NB4 (cell line): ENCODE data around the gene CKB.
"Not testable (repeated sequence)": the region's sequence is repeated elsewhere in the genome, so short reads cannot be mapped to it uniquely, and the experiment has no call there.

Source experiments
- DNase-seq: peaks from one replicate; pipeline ENCODE4 v3.0.0; 2010; ENCODE audit warnings: low read depth
- H3K4me3 ChIP-seq: one replicate; pipeline ENCODE4 v1.5.1; 2011; ENCODE audit warnings: mild to moderate bottlenecking, low read depth, low read length, moderate library complexity
- CTCF ChIP-seq: IDR thresholded peaks from one replicate; pipeline ENCODE4 v1.5.1; 2012; ENCODE audit warnings: low read depth, low read length
- MAX ChIP-seq: IDR thresholded peaks from 2 replicates; pipeline ENCODE4 v1.6.1; 2011; ENCODE audit warnings: low read depth, low read length
- MYC ChIP-seq: IDR thresholded peaks from 2 replicates; pipeline ENCODE4 v1.6.1; 2011; ENCODE audit warnings: low read depth, low read length
- POLR2A ChIP-seq: IDR thresholded peaks from 2 replicates; pipeline ENCODE4 v1.6.1; 2011; ENCODE audit warnings: mild to moderate bottlenecking; ENCODE audit not compliant: insufficient read length; ENCODE audit errors: extremely low read depth

The CKB gene

GRCh38 chr14:103527408-103528145 lies 4.9 kb upstream of the CKB start:
- peak; percentile 89 for DNase-seq
- H3K4me3 ChIP-seq = no peak overlapping the region

GRCh38 chr14:103526914-103527248 lies 4.3 kb upstream of the CKB start:
- no peak for DNase-seq
- TF ChIP-seq MAX = no peak
- no peak for TF ChIP-seq MYC
- no peak for TF ChIP-seq CTCF
- no peak for TF ChIP-seq POLR2A
- H3K4me3 ChIP-seq = no peak overlapping the region

More at GRCh38 chr14:103527408-103528145, 4.9 kb upstream of the CKB start:
- TF ChIP-seq POLR2A (no peak), MAX (no peak), CTCF (no peak), MYC (no peak)

GRCh38 chr14:103526247-103526913 lies 3.8 kb upstream of the CKB start:
- DNase-seq = peak; percentile 49
- no peak for TF ChIP-seq MYC
- TF ChIP-seq POLR2A = no peak
- TF ChIP-seq MAX = no peak
- no peak for TF ChIP-seq CTCF
- H3K4me3 ChIP-seq = no peak overlapping the region

- not testable (repeated sequence) for H3K4me3 ChIP-seq, DNase-seq
Measured at GRCh38 chr14:103525430-103526246, 3.0 kb upstream of the CKB start.

GRCh38 chr14:103524002-103524935 lies 1.6 kb upstream of the CKB start:
- no peak for DNase-seq
- H3K4me3 ChIP-seq = no peak overlapping the region
- TF ChIP-seq MYC (no peak), CTCF (peak; percentile 20)

- no peak for DNase-seq
- no peak overlapping the region for H3K4me3 ChIP-seq
- TF ChIP-seq CTCF (no peak), MAX (no peak), MYC (no peak), POLR2A (no peak)
Measured at GRCh38 chr14:103523575-103523954, 935 bp upstream of the CKB start.
